SKM-1 (cell line): ENCODE data around the gene RHBDD2.
A peak's percentile ranks its signal among the peaks of the same experiment; 100 is the strongest.
"Not testable (repeated sequence)": the region's sequence is repeated elsewhere in the genome, so short reads cannot be mapped to it uniquely, and the experiment has no call there.

Source experiments
- DNase-seq: peaks from one replicate; lab custom pipeline; 2025; ENCODE audit not compliant: unreplicated experiment; lab: John Stamatoyannopoulos, UW

RHBDD2 gene

DNA sequence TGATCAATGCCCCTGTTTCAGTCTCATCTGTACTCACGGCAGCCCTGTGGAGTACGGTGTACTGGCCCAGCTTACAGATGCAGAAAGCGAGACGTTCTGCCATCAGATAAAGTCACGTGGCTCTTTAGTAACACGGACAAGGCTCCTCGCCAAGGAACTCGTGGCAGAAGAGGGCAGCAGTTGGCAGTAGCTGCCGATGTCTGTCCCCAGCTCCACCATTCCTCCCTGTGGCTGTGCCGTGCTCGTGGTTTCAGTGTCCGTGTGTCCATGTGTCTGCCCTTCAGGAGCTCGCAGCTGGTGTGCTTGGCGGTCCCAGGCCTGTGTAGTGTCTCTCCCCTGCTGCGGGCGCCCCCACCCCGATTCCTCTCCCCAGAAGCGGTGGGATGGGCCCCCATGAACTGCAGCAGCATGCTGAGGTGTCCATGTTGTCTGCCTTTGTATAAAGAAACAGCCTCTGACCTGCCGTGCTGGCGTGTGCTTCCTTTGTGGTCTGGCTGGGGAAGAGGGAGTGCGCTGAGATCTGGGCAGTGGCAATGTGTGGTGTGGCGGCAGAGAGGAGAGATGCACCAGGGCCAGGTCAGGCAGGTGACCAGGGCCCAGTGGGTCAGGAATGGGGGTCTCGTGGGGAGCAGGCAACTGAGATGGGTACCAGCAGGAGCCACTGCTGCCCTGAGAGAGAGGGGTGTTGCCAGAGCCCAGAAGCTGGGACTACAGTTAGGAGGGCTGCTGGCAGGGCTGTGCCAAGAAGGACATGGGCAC, 9.8 kb downstream of the RHBDD2 start:
- DNase-seq = no peak

DNA sequence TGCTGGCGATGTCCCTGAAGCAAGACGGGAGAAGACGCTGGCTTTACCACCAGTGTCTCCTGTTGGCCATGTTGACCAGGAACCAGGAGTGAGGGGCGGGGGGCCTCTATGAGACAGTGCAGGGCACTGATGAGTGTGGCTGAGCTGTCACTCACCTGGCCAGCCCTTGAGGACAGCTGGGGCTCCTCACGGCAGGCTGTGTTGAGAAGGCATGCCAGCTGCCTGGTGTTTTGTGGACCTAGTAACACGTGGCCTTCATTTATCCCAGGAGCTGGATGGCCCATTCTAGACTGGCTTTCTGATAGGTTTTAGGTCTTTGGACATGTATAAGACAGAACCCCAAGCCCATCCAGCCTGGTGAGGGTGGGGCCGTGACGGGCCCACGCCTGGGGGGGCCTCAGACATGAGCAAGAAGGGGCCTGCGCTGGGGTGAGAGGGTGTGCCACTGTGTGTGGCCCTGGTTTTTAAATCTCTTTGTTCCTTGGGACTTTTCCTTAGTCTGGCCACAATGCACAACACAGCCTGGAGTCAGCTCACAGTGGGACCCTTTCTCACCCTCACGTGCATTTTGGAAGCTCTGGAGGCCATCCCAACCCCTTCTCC, 10.5 kb downstream of the RHBDD2 start:
- no peak for DNase-seq

DNA sequence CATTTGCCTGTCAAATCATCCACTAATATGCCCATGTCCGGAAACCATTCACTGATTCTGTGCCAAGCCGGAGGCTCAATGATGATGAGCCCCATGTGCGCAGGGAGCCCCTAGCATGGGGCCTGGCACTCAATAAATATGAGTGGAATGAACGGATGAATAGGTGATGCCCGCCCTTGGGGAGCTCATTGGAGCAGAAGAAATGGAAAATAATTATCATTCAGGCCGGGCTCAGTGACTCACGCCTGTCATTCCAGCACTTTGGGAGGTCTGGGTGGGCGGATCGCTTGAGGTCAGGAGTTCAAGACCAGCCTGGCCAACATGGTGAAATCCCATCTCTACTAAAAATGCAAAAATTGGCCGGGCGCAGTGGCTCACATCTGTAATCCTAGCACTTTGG, 11.0 kb downstream of the RHBDD2 start:
- DNase-seq = no peak

DNA sequence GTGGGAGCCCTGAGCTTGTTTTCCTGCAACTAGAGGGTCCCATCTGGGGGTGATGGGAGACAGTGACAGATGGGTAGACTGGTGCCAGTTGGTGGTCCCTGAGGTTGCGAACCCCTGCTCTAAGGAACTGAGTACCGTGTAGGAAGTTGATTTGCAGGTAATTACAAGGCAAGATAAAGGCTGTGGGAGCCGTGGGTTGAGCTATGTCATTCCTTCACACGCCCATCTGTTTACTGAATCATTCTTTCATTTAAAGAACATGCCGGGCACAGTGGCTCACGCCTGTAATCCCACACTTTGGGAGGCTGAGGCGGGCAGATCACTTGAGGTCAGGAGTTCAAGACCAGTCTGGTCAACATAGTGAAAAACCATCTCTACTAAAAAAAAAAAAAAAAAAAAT, 12.4 kb downstream of the RHBDD2 start:
- DNase-seq = not testable (repeated sequence)

DNA sequence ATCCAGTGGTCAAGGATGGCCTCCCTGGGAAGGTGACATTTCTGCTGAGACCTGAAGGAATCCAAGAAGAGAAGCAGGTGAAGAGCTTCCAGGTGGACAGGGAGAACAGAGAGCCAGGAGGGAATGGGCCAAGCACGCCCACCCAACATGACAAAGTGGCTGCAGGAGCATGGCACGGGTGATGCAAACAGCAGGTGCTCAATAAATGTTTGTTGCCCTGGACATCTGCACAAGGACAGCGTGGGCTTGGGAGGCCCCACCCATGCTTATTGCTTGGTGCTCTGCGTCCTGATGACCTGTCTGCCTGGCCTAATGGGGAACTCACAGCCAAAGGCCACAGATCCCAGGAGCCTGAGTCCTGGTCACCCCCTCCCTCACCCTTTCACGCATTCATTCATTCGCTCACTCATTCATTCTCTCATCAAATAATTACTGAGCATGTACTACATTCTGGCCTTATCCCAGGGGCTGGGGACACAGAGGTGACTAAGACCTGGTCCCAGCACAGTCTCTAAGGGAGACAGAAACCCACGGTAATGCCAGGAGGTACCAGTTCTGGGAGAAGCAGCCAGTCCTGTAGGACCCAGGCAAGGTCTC, 13.1 kb downstream of the RHBDD2 start:
- DNase-seq = no peak

DNA sequence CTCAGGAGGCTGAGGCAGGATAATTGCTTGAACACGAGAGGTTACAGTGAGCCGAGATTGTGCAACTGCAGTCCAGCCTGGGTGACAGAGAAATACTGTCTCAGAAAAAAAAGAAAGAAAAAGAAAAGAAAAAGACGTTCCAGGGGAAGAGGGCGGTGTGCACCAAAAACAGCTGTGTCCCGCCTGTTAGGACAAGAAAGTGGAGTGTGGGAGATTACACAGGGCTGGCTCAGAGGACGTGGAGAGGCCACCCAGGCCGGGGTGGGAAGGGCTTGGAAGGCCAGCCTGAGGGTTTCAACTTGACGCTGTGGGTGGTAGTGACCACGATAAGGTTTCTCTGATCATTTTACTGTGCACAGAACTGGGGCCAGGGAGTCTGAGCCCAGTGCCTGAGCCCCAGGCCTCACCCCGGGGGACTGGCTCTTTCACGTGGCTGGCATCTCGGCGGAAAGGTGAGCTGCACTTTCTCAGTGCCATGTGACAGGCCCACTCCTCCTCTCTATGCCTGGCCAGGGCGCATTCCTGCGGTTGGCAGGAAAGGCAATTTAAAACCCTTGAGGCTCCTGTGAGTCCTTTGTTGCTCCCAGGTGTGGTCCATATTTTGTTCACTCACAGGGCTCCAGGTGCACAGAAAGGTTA, 13.9 kb downstream of the RHBDD2 start:
- no peak for DNase-seq

DNA sequence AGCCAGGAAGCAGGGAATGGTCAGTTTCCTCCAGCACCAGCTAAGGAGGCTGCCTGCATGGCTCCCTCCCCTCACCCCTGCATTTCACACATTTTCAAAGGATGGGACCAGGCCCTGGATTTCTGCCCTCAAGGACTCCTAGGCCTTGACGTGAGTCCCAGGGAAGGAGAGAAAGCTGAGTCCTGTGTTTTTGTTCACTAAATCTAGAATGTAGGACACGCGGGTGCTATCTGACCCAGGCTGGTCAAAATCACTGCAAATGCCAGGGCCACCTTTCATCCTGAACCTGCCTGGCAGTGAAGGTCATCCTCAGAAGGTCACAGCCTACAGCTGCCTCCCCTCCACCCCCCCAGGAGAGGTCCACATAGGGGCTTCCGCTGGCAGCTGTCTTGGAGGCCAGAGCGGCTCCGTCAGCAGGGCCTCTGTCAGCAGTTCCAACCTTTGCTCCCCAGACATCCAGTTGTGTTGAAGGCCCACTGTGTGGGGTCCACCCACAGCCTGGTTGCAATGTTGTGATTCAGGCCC, 18.0 kb downstream of the RHBDD2 start:
- DNase-seq = no peak

DNA sequence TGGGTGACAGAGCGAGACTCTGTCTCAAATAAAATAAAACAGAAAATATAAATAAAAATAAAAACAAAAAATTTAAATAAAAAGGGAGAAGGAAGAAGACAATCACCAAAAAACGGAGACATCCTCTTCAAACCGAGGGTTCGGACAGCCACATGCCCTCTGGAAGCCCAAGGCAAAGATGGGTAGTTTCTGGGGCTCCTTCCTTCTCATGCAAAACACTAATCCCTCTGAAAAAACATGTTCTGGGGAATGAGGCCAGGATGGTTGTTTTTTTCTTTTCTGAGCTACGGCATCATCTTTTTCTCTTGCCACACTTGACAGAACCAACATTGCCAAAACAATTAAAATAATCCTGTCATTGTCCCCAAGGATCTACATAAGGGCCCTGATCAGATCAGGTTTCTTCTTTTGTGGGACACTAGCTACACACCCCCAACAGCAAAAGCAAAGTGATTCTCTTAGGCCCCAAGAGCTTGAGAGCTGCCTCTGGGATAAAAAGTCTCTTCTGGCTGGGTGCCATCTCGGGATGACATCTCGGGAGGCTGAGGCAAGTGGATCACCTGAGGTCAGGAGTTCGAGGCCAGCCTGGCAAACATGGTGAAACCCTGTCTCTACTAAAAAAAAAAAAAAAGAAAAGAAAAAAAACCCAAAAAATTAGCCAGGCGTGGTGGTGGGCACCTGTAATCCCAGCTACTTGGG, 21.9 kb downstream of the RHBDD2 start:
- DNase-seq = no peak

DNA sequence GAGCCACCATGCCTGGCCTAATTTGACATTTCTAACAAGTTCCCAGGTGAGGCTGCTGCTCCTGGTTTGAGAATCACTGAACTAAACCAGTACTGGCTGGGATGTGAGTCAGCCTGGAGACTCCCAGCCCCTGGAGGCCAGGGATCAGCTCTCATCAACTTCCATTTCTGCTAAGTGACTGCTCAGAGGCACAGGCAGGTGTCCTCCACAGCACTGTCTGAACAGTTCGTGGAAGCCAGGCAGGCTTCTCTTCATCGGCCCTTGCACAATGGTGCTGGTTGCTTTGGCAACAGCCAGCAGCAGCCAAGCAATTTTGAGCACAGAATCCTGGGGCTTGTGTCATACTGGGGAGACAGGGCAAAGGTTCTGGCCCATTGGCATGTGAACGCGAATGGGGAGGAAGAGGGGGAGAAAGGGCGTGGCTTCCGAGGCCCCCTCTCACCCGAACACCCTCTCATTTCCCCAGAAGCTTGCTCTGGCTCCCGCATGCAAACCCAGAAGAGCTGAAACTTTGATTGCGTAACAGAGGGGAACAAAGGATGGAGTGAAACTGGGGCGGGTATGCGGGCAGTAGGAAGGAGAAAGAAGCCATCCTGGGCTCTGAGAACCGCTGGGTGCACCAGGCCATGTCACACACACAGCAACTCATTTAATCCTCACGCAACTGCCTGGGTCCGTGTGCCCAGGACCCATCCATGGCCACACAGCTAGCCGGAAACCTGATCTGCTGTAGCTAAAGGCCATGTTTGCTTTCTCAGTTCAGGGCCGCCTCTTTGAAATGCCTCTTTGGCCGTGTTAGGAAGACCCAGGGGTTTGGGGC, 27.2 kb downstream of the RHBDD2 start:
- peak; percentile 98 for DNase-seq

DNA sequence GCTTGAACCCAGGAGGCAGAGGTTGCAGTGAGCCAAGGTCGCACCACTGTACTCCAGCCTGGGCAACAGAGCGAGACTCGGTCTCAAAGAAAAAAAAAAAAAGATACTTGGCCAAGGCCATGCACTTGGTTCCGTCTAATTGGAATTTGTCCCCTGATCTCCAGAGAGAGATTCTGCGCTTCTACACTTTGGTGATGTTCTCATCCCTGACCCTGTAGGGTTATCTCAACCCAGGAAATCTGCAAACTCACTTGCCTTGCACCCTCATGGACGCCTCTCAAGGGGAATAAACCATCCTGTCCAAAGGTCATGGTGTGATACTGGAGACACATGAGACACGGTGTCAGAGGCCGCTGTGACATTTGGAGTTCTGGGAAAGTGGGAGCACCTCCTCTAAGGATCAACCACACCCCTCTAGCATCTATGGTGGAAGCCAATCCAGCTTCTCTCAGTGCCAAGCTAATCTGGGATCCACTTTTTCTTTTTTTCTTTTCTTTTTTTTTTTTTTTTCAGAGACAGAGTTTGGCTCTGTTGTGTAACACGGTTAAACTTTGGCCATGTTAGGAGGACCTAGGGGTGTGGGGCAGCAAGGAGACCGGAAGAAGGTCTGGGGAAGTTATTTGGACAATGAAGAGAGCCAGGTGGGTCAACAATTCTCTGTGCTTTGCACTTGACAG, 28.3 kb downstream of the RHBDD2 start:
- no peak for DNase-seq

DNA sequence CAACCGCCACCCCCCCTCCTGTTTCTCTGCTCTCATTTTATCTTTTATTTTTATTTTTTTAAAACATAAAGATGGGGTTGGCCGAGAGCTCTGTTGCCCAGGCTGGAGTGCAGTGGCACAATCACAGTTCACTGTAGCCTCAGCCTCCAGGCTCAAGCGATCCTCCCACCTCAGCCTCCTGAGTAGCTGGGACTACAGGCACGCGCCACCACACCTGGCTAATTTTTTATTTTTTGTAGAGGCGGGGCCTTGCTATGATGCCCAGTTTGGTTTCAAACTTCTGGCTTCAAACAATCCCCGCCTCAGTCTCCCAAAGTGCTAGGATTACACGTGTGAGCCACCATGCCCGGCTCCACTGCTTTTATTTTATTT, 28.8 kb downstream of the RHBDD2 start:
- not testable (repeated sequence) for DNase-seq

DNA sequence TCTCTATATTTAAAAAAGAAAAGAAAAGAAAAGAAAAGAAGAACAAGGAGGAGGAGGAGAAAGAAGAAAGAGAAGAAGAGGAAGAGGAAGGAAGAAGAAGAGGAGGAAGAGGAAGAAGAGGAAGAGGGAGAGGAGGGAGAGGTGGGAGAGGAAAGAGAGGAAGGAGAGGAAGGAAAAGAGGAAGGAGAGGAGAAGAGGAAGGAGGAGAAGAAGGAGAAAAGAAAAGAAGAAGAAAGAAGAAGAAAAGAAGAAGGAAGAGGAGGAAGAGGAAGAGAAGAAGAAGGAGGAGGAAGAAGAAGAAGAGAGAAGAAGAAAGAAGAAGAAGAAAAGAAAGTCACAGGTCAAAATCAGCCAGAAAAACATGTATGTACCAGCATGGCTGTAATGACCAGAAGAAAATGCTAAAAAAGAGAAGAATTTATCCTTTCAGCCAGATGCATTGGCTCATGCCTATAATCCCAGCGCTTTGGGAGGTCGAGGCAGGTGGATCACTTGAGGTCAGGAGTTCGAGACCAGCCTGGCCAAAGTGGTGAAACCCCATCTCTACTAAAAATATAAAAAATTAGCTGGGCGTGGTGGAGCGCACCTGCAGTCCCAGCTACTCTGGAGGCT, 30.8 kb downstream of the RHBDD2 start:
- no peak for DNase-seq

DNA sequence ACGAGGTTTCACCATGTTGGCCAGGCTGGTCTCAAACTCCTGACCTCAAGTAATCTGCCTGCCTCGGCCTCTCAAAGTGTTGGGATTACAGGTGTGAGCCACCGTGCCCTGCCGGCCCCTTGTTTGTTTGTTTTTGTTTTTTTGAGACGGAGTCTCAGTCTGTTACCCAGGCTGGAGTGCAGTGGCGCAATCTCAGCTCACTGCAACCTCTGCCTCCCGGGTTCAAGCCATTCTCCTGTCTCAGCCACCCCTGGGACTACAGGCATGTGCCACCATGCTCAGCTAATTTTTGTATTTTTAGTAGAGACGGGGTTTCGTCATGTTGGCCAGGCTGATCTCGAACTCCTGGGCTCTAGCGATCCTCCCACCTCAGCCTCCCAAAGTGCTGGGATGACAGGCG, 32.4 kb downstream of the RHBDD2 start:
- not testable (repeated sequence) for DNase-seq

DNA sequence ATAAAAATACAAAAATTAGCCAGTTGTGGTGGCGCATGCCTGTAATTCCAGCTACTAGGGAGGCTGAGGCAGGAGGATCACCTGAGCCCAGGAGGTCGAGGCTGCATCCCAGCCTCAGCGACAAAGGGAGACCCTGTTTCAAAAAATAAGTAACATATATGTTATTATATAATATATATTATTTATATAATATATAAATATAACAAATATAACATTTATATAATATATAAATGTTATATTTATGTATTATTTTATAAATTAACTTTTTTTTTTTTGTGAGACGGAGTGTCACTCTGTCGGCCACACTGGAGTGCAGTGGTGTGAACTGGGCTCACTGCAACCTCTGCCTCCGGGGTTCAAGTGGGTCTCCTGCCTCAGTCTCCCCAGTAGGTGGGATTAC, 34.6 kb downstream of the RHBDD2 start:
- no peak for DNase-seq

DNA sequence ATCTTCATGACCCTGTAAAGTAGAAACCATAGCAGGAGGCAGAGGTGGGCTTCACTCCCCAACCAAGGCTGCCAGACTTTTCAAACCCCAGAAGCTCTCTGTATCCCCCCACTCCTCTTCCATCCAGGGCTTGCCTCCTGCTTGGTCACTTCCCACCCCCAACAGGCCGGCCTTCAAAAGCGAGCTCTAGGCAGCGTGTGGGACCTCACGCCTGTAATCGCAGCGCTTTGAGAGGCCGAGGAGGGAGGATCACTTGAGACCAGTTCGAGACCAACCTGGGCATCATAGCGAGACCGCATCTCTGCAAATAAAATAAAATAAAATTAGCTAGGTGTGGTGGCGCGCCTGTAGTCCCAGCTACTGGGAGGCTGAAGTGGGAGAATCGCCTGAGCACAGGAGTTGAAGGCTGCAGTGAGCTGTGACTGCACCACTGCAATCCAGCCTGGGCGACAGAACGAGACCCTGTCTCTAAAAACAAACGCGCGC, 35.4 kb downstream of the RHBDD2 start:
- no peak for DNase-seq

DNA sequence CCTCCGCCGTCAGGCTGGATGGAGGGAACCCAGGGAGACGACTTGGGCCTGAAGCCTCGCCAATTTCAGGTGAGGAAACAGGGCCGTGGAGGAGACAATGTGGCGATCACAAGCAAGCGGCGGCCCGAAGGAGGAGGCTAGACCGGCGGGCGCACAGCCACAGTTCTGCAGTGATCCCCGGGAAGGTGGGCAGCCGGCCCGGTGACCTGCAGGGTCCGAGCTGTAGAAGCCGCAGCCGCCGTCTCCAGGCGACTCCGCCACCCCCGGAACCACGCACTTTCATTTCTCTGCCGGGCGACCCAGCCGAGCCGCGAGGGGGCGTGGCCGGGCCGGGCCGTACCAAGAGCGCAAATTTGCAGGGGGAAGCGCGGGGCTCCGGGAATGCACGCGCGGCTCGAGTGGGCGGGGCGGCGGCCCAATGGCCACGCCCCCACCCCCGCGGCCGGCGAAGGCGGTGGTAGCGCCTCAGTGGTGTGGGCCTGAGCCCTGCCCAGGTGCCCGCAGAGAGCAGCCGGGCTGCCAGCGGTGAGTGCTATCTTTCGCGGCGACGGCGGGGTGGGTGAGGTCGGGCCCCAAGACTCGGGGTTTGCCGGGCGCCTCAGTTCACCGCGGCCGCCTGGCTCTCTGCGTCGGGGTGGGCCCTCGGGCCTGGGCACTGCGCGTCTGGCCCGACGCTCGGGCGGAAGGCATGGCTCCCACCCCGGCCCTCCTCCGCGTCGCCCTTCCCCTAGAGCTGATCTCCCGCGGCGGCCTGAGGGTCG, 36.0 kb downstream of the RHBDD2 start, which contains the start of gene POR:
TSS of gene POR (plus strand) at position 501 of the 761 bp plus-strand sequence. CDS start 38,847 bp downstream, outside the sequence.
- peak; percentile 66 for DNase-seq

DNA sequence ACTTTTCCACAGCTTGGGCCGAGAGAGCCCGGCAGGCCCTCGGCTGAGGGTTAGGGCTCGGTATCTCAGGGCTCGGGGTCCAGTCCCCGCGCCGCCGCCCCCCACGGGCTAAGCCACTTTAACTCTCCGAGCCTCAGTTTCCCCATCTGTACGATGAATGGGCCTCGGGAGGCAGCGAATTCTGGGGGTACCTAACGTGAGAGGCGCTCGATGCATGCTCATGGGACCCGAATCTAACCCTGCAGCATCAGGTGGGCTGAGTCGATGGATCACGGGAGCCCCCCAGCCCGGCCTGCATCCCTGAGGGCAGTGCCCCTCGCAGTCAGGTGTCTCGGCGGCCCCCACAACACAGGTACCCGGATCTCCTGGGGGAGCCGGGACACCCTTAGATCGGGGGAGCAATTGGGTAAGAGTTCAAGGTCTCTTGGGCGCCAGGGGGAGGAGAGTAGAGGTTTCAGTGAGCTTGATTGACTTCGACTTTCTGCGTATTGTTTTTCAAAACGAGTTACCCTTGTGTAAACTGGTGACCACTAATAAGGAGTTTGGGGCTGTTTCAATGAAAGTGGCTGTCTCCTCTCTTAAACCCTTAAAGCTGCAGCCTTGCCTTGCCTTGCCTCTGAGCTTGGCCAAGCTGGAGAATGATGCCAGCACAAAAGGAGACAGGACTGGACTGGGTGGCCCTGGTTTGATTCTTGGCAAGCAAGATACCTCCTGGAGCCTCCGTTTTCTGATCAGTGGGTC, 36.8 kb downstream of the RHBDD2 start:
- DNase-seq = no peak

DNA sequence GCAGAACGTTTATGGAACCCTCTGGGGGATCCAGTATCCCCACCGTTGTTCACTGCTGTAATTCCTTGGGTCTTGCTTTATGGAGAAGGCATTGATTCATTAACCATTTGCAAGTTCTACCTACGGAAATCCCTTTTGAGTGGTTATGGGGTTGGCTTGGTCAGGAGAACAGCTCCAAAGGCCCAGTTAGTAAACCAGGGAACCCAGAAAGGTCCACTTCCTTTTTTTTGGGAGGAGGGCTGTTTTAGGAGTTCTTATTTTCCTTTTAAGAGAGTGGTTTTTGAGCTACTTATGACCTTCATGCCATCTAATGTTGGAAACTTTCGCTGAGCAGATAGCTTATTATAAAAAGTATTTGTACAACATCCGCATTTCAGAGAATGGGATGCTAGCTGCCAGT, 37.4 kb downstream of the RHBDD2 start:
- DNase-seq = no peak
